Astrocyte (in vitro differentiated cells and primary cell): ENCODE results near the gene AQP5. TPM values are rescaled to one million over a fixed set of nuclear protein-coding genes. Genes with fewer than 3 reads are reported as not detected.

Source experiments
- DNase-seq: peaks from one replicate; pipeline ENCODE4 v3.0.0-alpha.2; 2010; ENCODE audit warnings: low read depth
- FAIRE-seq: peaks from 2 replicates; lab custom pipeline; 2011; peaks lifted over from hg19 to GRCh38; lab: Jason Lieb, UNC
- H2AFZ ChIP-seq: 2 replicates; pipeline ENCODE4 v1.6.0; 2012; ENCODE audit warnings: low read depth, low read length, inconsistent platforms
- H3K27ac ChIP-seq: 2 replicates; pipeline ENCODE4 v1.5.1; 2011; ENCODE audit warnings: low read depth, low read length, inconsistent platforms
- H3K27me3 ChIP-seq: 2 replicates; pipeline ENCODE4 v1.6.0; 2011; ENCODE audit warnings: low read length, inconsistent platforms; ENCODE audit not compliant: insufficient read depth
- H3K36me3 ChIP-seq: 2 replicates; pipeline ENCODE4 v1.5.1; 2011; ENCODE audit warnings: low read length, inconsistent platforms; ENCODE audit not compliant: insufficient read depth
- H3K4me1 ChIP-seq: 2 replicates; pipeline ENCODE4 v1.5.1; 2011; ENCODE audit warnings: low read length, inconsistent platforms; ENCODE audit not compliant: insufficient read depth
- H3K4me2 ChIP-seq: 2 replicates; pipeline ENCODE4 v1.6.0; 2012; ENCODE audit warnings: low read length, inconsistent platforms
- H3K4me3 ChIP-seq: 2 replicates; pipeline ENCODE4 v1.5.1; 2011; ENCODE audit warnings: low read depth, mild to moderate bottlenecking, low read length, inconsistent platforms; ENCODE audit not compliant: insufficient read depth
- H3K79me2 ChIP-seq: 2 replicates; pipeline ENCODE4 v1.6.0; 2012; ENCODE audit warnings: mild to moderate bottlenecking, low read length, inconsistent platforms; ENCODE audit not compliant: insufficient read depth
- H3K9ac ChIP-seq: 2 replicates; pipeline ENCODE4 v1.6.0; 2012; ENCODE audit warnings: mild to moderate bottlenecking, low read length, inconsistent platforms
- H3K9me3 ChIP-seq: 2 replicates; pipeline ENCODE4 v1.5.1; 2012; ENCODE audit warnings: low read depth, mild to moderate bottlenecking, low read length, inconsistent platforms; ENCODE audit not compliant: insufficient read depth
- H4K20me1 ChIP-seq: 2 replicates; pipeline ENCODE4 v1.6.0; 2012; ENCODE audit warnings: low read length, inconsistent platforms; ENCODE audit not compliant: insufficient read depth
- H3K27ac Mint-ChIP-seq: one replicate; pipeline ENCODE4 v1.8.0; 2021; ENCODE audit warnings: mild to moderate bottlenecking, mixed read lengths; ENCODE audit not compliant: unreplicated experiment
- H3K27me3 Mint-ChIP-seq: one replicate; pipeline ENCODE4 v1.8.0; 2021; ENCODE audit warnings: low read depth, mixed read lengths; ENCODE audit not compliant: unreplicated experiment
- H3K36me3 Mint-ChIP-seq: one replicate; pipeline ENCODE4 v1.8.0; 2021; ENCODE audit warnings: low read depth, mixed read lengths; ENCODE audit not compliant: unreplicated experiment
- H3K4me1 Mint-ChIP-seq: one replicate; pipeline ENCODE4 v1.8.0; 2021; ENCODE audit warnings: low read depth, mixed read lengths; ENCODE audit not compliant: unreplicated experiment
- H3K4me3 Mint-ChIP-seq: one replicate; pipeline ENCODE4 v1.8.0; 2021; ENCODE audit warnings: mild to moderate bottlenecking, moderate library complexity, mixed read lengths; ENCODE audit not compliant: unreplicated experiment
- H3K9me3 Mint-ChIP-seq: one replicate; pipeline ENCODE4 v1.8.0; 2021; ENCODE audit warnings: mild to moderate bottlenecking, mixed read lengths; ENCODE audit not compliant: unreplicated experiment
- CTCF ChIP-seq: IDR thresholded peaks from 2 replicates; pipeline ENCODE4 v1.5.1; 2011; ENCODE audit warnings: low read depth, mild to moderate bottlenecking, inconsistent platforms, low read length, moderate library complexity; ENCODE audit not compliant: insufficient read depth
- EZH2 ChIP-seq: IDR thresholded peaks from 2 replicates; pipeline ENCODE4 v1.6.1; 2012; ENCODE audit warnings: mild to moderate bottlenecking, low read length, inconsistent platforms; ENCODE audit not compliant: insufficient read depth
- total RNA-seq: library from RNA; stranded (reverse); gene quantifications from 2 replicates; pipeline ENCODE4 v1.2.1, GENCODE V29; 2021

Gene AQP5
- total RNA-seq, 1 donor from 2014 or later = not detected

GRCh38 chr12:49967777-49968250 lies 6.1 kb downstream of the AQP5 start:
- Mint-ChIP-seq H3K4me3 (no peak overlapping the region), H3K36me3 (peaks cover 1% of the 10 kb centered on the region), H3K9me3 (no peaks in the 10 kb centered on the region), H3K27ac (no peak overlapping the region), H3K27me3 (peaks cover 45% of the 10 kb centered on the region), H3K4me1 (peaks cover 1% of the 10 kb centered on the region)
- Histone ChIP-seq H3K27ac (no peak overlapping the region), H3K79me2 (no peaks in the 10 kb centered on the region), H3K27me3 (peaks cover 20% of the 10 kb centered on the region), H3K4me3 (peak overlapping the region; percentile 41), H4K20me1 (no peaks in the 10 kb centered on the region), H2AFZ (peak overlapping the region; percentile 73), H3K4me1 (peaks cover 4% of the 10 kb centered on the region), H3K36me3 (no peaks in the 10 kb centered on the region), H3K9ac (no peak overlapping the region), H3K9me3 (no peaks in the 10 kb centered on the region), H3K4me2 (peak overlapping the region; percentile 87)
- FAIRE-seq (no peak), DNase-seq (no peak)
- no peak for TF ChIP-seq CTCF
- TF ChIP-seq EZH2 = no peak

- Mint-ChIP-seq H3K36me3 (peaks cover 1% of the 10 kb centered on the region), H3K4me1 (peaks cover 1% of the 10 kb centered on the region), H3K27me3 (peaks cover 40% of the 10 kb centered on the region), H3K4me3 (no peak overlapping the region), H3K27ac (no peak overlapping the region), H3K9me3 (no peaks in the 10 kb centered on the region)
- TF ChIP-seq EZH2 = no peak
- no peak for TF ChIP-seq CTCF
- H3K36me3 ChIP-seq = no peaks in the 10 kb centered on the region
- H3K79me2 ChIP-seq = no peaks in the 10 kb centered on the region
- no peak overlapping the region for H3K4me2 ChIP-seq
- no peak overlapping the region for H2AFZ ChIP-seq
- DNase-seq = no peak
- H3K27me3 ChIP-seq = peaks cover 17% of the 10 kb centered on the region
- no peaks in the 10 kb centered on the region for H4K20me1 ChIP-seq
- peaks cover 3% of the 10 kb centered on the region for H3K4me1 ChIP-seq
- no peaks in the 10 kb centered on the region for H3K9me3 ChIP-seq
- no peak overlapping the region for H3K27ac ChIP-seq
- FAIRE-seq = no peak
- H3K9ac ChIP-seq = no peak overlapping the region
- H3K4me3 ChIP-seq = no peak overlapping the region
Observed at GRCh38 chr12:49968471-49968870, 6.8 kb downstream of the AQP5 start.

GRCh38 chr12:49969027-49969426 lies 7.4 kb downstream of the AQP5 start:
- Histone ChIP-seq H3K79me2 (no peaks in the 10 kb centered on the region), H3K27me3 (peaks cover 17% of the 10 kb centered on the region), H2AFZ (no peak overlapping the region), H3K9me3 (no peaks in the 10 kb centered on the region), H3K27ac (no peak overlapping the region), H4K20me1 (no peaks in the 10 kb centered on the region), H3K4me1 (peaks cover 3% of the 10 kb centered on the region), H3K9ac (no peak overlapping the region), H3K4me2 (no peak overlapping the region), H3K36me3 (no peaks in the 10 kb centered on the region), H3K4me3 (no peak overlapping the region)
- FAIRE-seq = no peak
- DNase-seq = no peak
- Mint-ChIP-seq H3K27ac (no peak overlapping the region), H3K9me3 (no peaks in the 10 kb centered on the region), H3K4me1 (peaks cover 1% of the 10 kb centered on the region), H3K4me3 (no peak overlapping the region), H3K27me3 (peaks cover 37% of the 10 kb centered on the region), H3K36me3 (peaks cover 1% of the 10 kb centered on the region)
- TF ChIP-seq EZH2 (no peak), CTCF (no peak)
